Thoracic aorta (tissue), 2 donors: ENCODE data around the gene SMARCD2. TPM values are rescaled to one million over a fixed set of nuclear protein-coding genes. Genes with fewer than 3 reads are reported as not detected.

Source experiments
- ATAC-seq: fragments of 150-250 bp; one replicate; pipeline ENCODE4 v1.8.0; 2017; ENCODE audit warnings: low read depth; ENCODE audit not compliant: insufficient number of reproducible peaks, low FRiP score
- DNase-seq: peaks from one replicate; pipeline ENCODE4 v3.0.0-alpha.2; 2020; ENCODE audit warnings: low spot score
- H3K27ac ChIP-seq, 2 donors: fragments of 200-600 bp; sonication (generic); 1 replicate in 1 of 2; 2 replicates in 1 of 2; pipeline ENCODE4 v1.5.1; 2016; ENCODE audit warnings: mild to moderate bottlenecking in 2 of 2, moderate library complexity in 2 of 2
- H3K27me3 ChIP-seq: fragments of 200-600 bp; sonication (generic); replicated peaks from 2 replicates; pipeline ENCODE4 v1.6.0; 2016; ENCODE audit warnings: mild to moderate bottlenecking; ENCODE audit not compliant: insufficient read depth
- H3K36me3 ChIP-seq: fragments of 200-600 bp; sonication (generic); one replicate; pipeline ENCODE4 v1.5.1; 2016
- H3K4me1 ChIP-seq, 2 donors: fragments of 200-600 bp; sonication (generic); 1 replicate in 1 of 2; 2 replicates in 1 of 2; pipeline versions ENCODE4 v1.5.1 to v1.6.0; 2016; ENCODE audit warnings: low read depth in 2 of 2, mild to moderate bottlenecking in 1 of 2; ENCODE audit not compliant: control insufficient read depth in 1 of 2
- H3K4me3 ChIP-seq: fragments of 200-600 bp; sonication (generic); 2 replicates; pipeline ENCODE4 v1.5.1; 2016; ENCODE audit warnings: mild to moderate bottlenecking
- H3K9me3 ChIP-seq: fragments of 200-600 bp; sonication (generic); 2 replicates; pipeline ENCODE4 v1.5.1; 2016
- CTCF ChIP-seq: fragments of 200-600 bp; sonication (generic); IDR thresholded peaks from one replicate; pipeline ENCODE4 v1.5.1; 2019; ENCODE audit warnings: antibody characterized with exemption
- total RNA-seq, 2 donors: library from RNA; depleted of rRNA; stranded (reverse); fragments of >200 nt; gene quantifications; one replicate each; pipeline versions ENCODE4 v1.1.0 to v1.2.3, GENCODE V29; 2016

SMARCD2 gene
- total RNA-seq, 2 donors from 2014 or later, result 81.8 to 136 TPM

GRCh38 chr17:63826468-63827001, 15.9 kb downstream of the SMARCD2 start:
- Histone ChIP-seq H3K36me3 (peaks cover 64% of the 10 kb centered on the region), H3K4me1 (peaks cover 12 to 31% of the 10 kb centered on the region in 2 donors), H3K27ac (peak overlapping the region; percentile 76 to 87), H3K9me3 (no peaks in the 10 kb centered on the region), H3K4me3 (peak overlapping the region; percentile 88), H3K27me3 (no peaks in the 10 kb centered on the region)
- DNase-seq, result no peak
- no peak for ATAC-seq
- TF ChIP-seq CTCF, result no peak

- H3K27me3 ChIP-seq, result no peaks in the 10 kb centered on the region
- peaks cover 12 to 25% of the 10 kb centered on the region in 2 donors for H3K4me1 ChIP-seq
- no peak overlapping the region for H3K4me3 ChIP-seq
- peaks cover 63% of the 10 kb centered on the region for H3K36me3 ChIP-seq
- H3K9me3 ChIP-seq, result no peaks in the 10 kb centered on the region
- DNase-seq (no peak), ATAC-seq (no peak)
- no peak for TF ChIP-seq CTCF
- no peak overlapping the region for H3K27ac ChIP-seq
Measured at GRCh38 chr17:63824362-63824761, 18.1 kb downstream of the SMARCD2 start.

- ATAC-seq (no peak), DNase-seq (no peak)
- Histone ChIP-seq H3K9me3 (no peaks in the 10 kb centered on the region), H3K36me3 (peaks cover 65% of the 10 kb centered on the region), H3K4me1 (peaks cover 12 to 19% of the 10 kb centered on the region in 2 donors), H3K27me3 (no peaks in the 10 kb centered on the region), H3K27ac (no peak overlapping the region), H3K4me3 (no peak overlapping the region)
- TF ChIP-seq CTCF, result no peak
Measured at GRCh38 chr17:63823659-63824331, 18.7 kb downstream of the SMARCD2 start.

GRCh38 chr17:63822537-63822936, 19.9 kb downstream of the SMARCD2 start:
- Histone ChIP-seq H3K4me1 (peaks cover 8 to 10% of the 10 kb centered on the region in 2 donors), H3K36me3 (peaks cover 76% of the 10 kb centered on the region), H3K4me3 (no peak overlapping the region), H3K9me3 (no peaks in the 10 kb centered on the region), H3K27ac (no peak overlapping the region), H3K27me3 (no peaks in the 10 kb centered on the region)
- TF ChIP-seq CTCF, result no peak
- DNase-seq (no peak), ATAC-seq (no peak)

GRCh38 chr17:63821804-63822203, 20.7 kb downstream of the SMARCD2 start:
- no peaks in the 10 kb centered on the region for H3K27me3 ChIP-seq
- H3K9me3 ChIP-seq, result no peaks in the 10 kb centered on the region
- no peak overlapping the region for H3K4me3 ChIP-seq
- DNase-seq (no peak), ATAC-seq (no peak)
- H3K27ac ChIP-seq, result no peak overlapping the region
- no peak for TF ChIP-seq CTCF
- H3K36me3 ChIP-seq, result peaks cover 83% of the 10 kb centered on the region
- H3K4me1 ChIP-seq, result peaks cover 8 to 10% of the 10 kb centered on the region in 2 donors
